Retina (tissue), 1 donor: Measurements from ENCODE around the gene PDE7B.
"Not testable (repeated sequence)": the region's sequence is repeated elsewhere in the genome, so short reads cannot be mapped to it uniquely, and the experiment has no call there.

Experiments used
- DNase-seq: peaks from one replicate; pipeline ENCODE4 v3.0.0-alpha.2; 2016

PDE7B gene

DNA sequence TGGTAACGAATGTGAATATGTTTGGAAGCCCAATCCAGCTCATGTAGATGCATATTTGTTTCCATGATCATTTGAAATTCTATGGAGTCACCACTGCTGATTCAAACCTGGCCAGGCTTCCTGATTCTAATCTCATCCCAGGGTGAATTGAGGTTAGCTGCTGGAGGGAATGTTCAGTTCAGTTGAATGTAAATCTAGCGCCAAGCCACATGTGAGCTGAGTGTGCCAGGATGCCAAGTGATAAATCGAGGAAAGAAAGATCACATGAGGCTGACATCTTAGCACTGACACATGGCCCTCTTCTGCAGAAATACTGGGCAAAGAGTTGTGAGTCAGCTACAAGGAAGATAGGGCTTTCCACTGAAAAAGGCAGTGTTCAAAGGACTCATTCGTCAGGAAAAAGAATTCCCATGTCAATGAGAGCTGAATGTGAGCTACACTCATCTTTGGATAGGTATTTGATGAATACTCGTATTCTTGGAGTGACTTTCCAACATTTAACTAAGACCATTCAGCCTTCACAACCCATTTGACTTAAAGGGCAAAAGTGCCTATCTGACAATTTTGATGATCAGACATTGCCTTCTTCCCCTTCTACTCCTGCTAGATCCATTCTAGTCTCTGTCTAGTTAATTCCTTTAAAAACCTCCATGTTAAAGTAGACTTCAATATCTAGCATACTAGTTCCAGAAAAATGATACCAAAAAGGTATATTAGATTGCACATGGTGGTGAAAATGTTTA, 226.5 kb downstream of the PDE7B start:
- no peak for DNase-seq

DNA sequence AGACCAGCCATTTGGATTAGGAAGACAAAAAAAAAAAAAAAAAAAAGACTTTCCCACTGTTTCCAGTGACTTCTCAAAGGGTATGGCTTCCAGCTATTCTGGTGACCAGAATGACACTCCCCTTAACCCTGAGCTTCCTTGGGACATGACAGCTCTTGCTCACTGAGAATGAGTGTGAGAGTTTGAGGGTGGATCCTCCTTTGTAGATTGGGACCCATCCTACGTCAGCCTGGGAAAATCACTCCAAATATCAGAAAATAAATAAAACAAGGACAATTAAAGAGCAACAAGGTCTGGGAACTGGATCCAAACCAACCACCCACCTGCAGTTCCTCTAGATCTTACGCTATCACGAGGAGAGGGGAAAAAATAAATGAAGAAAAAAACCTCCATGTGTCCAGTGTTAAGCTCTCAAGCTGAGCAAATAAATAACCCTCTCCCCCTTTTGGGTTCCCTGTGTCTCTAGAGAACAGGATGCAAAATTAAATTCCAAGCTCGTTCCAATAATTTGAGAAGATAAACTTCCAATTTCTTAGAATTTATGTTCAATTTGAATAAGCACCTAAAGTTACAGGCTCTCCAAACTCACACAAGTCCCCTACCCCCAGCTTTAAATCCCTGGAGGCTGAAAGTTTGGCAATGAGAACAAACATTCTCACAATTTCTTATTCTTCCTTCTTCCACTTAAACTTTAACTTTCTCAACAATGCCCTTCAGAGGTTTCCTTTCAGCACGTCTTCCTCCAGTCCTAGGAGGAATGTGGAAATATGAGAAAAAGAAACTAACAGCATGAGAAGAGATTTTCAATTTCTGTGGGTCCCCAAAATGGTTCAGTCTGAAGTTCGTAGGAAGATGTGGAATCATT, 228.4 kb downstream of the PDE7B start:
- no peak for DNase-seq

DNA sequence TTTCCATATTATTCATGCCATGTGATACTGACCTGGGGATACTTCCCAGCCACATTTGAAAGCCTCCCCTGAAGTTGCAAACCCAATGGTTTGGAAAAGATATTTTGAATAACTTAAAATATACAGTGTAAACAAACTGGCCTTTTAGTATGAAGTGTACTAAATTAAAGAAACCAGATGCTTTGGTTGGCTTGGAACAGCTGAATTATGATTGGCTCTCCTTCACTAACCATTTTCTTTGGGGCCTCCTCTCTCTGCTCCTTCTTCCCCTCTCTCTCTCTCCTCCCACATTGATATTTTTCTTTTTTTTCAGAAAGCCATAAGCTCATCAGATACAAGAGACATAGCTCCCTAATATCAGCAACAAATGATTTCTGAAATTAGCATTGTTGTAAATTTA, 232.0 kb downstream of the PDE7B start:
- DNase-seq: no peak

DNA sequence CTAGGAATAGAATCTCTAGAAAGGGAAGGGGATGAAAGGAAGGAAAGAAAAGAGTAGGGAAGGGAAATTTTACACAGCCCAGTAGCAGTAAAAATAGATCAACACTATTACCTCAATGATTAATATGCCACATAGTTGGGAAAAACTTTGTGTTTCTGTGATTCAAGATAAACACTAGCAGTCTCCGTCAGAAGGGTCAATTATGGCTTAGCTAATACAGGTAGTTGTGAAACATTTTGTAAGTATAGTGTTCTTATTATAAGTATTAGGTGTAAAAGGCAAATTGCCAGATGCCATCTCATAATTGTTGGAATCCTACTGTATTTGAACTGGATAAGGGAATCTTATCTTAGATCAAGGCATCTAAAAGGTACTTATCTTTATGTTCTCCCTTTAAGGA, 232.9 kb downstream of the PDE7B start:
- DNase-seq: no peak

DNA sequence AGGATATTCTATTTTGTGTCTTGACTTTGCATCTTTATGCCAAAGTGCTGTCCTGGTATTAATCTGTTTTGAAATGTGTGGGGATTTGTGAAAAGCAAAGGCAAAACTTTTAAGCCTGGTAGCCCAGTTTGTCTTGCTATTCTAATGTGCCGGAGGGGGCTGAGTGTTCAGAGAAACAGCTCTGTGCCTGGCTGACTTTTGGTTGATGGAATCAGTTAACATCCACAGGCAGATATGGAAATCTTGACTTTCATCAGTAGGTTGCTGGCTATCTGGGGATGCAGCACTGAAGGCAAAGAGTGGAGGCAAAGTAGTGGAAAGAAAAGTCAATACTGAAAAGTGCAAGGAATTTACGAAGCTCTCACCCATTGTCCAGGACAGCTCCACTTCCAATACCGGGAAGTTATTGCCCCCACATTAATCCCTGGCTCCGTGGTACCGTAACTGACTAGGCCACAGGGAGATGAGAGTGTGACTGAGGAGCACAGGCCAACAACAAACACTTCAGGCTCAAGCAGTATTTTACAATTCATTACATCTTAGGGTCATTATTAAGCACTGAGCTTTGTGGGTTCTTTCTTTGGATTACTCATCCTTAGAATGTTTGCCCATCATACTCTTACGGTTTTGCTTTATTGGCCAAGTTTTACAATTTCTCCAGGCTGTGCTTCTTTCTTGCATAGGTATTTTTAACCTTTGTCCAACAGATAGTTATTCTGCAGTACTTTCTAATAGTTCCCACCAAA, 234.0 kb downstream of the PDE7B start:
- no peak for DNase-seq

DNA sequence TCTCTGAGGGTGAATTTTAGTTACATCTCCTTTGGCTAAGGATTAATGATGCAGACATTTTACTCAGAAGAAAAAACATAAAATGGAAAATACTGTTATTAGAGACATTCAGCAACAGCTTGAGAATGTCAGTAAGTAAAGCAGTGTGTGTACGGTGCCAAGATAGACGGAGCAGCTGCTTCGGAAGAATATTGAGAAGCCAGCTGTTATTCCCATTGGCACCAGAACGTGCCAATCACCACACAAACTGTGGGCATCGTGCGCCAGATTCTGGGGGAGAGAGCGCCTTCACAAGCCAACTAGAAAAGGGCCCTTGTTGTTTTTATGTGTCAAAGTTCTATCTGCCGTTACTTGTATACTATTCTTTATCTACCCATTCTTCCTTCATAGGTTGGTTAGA, 235.2 kb downstream of the PDE7B start:
- no peak for DNase-seq

DNA sequence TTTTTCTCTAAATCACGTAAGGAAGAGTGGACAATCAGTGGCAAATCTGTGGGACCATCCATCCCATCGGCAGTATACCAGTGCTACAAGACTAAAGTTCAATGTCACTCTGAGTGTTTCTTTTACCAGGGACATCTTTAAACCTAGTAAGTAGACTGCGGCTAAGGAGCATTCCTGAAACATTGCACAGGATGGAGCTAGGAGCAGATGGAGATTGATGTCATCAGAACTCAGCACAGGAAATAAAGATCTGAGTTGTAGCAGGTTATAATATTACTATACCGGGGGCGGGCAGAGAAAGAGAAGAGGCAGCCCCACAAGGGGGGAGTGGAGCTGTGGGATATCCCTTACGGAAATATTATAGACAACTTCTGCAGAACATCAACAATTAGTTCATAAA, 236.5 kb downstream of the PDE7B start:
- no peak for DNase-seq

DNA sequence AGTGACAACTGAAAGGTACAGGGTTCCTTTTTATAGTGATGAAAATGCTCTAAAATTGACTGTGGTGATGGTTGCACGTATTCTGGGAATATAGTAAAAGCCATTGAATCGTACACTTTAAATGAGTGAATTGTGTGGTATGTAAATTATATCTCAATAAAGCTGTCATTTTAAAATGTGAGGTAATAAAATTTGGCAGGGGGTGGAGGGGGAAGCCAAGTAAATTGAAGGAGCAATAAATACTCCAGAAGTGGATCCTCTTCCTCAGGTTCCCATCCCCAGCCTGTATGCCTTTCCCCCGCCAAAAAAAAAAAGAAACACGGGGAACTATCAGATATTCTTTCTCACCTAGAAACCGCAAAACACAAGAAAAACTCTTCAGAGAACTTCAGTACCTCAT, 237.2 kb downstream of the PDE7B start:
- no peak for DNase-seq

DNA sequence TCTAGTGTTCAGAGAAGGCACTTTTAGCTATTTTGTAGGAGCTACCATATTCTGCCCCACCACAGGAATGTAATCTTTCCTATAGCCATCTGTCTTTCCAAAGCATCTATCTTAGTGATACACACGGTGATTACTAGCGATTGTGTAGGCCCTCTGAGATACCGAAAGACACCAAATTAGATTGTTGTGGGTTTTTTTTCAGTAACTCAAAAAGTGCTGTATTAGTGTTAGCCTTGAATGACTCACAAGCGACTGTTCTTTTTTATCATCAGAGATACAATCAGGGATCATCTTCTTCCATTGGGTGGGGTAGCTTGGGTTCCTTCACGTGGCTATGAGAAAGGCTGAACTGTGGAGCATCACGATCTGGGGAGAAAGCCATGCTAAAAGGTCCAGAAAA, 238.4 kb downstream of the PDE7B start:
- DNase-seq: no peak

DNA sequence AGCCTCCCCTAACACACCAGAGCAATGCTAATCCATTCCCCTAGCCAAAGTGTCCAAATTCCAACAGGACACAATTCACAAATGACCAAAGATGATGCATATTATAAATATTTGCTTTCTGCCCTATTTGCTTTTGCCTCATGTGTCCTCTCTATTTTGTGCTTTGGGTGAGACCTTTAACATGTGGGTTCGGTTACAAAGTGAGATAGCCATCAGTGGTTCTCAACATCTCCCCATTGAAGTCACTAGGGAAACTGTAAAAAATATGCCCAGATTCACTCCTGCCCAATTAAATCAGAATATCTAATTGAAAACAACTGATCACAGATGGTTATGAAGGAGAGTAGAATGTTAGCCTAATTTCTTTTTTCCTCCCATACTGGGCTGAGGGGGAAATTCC, 239.4 kb downstream of the PDE7B start:
- DNase-seq: no peak

DNA sequence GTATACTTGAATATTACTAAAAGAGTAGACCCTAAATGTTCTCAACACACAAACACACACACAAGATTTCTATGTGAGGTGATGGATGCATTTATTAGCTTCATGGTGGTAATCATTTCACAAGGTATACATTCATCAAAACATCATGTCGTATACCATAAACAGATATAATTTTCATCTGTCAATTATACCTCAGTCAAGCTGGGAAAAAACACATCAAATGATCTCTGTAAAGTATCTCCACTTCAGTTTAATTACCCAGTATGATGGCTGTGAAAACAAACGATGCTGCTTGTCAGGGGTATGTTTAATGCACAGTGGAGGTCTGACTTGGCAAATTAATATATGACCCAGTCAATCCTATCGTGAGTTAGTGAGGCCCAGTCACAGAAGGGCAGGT, 241.4 kb downstream of the PDE7B start:
- no peak for DNase-seq

DNA sequence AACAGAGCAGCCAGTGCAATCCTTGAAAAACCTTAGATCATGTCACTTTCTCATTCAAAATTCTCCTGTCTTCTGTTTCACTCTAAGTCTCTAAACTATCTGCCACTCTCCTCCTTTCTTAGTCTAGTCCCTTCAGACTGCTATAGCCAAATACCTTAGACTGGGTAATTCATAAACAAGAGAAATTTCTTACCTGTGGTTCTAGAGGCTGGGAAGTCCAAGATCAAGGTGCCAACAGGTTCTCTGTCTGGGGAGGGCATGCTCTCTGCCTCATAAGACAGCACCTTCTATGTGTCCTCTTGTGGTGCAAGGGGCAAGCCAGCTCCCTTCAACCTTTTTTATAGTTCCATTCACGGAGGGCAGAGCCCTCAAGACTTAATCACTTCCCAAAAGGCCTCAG, 242.3 kb downstream of the PDE7B start:
- DNase-seq: no peak

DNA sequence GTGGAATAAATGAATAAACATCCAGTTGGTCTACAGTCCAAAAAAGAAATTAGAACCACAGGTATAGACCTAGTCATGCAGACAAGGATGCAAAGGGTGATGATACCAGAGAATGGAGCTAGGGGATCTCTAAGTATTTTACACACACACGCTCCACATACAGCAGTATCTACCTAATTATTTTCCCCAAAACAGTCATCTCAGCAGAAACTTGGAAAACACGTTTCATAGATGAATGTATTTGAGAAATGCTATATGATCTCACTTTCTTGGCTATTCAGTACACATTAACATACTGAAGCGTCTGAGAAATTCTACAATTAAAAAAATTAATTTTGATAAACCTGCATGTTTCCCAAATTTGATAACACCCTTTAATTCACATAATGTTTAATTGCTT, 243.3 kb downstream of the PDE7B start:
- DNase-seq: no peak

DNA sequence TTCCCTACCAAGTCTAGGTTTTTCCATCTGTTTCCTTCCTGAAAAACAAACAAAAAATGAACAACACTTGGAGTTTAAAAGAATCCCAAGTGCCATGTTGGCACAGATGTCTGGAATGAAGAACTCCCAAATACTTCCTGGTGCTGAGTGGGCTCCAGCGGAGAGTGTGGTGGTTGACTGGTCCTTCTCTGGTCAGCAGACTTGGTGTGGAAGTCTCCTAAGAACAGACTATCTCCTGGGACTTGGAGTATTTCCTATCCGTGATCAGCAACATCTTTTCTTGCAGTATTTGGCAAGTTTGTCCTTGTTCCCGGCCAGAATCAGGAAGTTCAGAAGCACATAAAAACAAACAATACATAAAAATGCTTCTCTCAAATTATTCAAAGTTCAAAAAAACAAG, 244.5 kb downstream of the PDE7B start:
- no peak for DNase-seq

DNA sequence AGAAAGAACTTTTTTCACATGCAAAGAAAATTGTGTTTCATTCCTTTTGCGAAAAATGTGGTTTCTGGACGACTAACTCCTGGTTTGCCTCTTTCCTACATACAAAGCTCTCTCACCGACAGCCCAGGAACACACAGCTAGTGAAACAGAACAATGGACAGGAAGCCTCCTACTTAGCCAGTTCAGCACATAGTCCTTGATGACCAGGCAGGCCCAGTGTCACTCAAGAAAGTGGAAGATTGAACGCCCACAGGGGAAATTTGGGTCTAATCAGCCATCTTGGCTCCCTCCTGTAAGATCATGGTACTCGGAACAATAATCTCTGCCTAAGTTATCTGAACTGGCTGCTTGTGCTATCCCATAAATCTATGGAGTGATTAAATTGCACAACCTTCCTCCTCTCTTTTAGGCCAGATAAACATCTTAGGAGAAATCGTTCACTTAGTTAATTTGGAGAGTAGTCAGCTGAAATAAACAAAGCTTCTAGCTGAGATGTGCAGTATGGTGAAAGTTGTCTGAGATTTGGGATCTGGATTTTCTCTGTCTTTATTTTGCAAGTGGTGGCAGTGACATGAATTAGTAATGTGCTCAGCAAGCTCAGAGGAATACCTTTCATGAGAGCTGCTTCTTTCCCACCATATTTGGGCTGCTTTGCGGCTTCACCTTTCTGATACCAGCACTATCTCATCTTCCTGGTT, 251.6 kb downstream of the PDE7B start:
- no peak for DNase-seq

DNA sequence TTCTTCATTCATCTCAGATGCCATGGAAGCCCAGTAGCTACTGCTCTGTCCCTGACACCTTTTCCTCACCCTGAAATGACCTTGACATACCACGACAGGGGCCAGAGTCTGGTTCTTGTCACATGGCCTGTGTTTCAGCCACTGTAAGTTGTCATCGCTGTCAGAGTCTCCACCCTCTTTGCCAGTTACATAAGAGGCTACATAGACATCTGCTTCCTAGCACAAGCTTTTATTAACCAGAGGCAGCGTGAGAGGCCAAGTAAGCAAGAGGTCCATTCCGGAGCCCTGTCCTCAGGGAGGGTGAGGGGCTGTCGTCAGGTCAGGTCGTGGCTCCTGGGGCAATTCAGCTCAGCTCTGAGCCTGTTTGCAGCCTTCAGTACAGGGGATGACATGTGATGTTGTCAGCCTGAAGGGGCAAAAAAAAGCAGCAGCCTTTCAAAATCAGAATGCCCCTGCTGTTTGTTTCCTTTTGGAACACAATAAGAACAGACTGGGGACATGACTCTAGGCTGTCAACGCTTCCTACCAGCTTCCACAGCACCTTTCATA, 252.3 kb downstream of the PDE7B start:
- peak; percentile 56 for DNase-seq

DNA sequence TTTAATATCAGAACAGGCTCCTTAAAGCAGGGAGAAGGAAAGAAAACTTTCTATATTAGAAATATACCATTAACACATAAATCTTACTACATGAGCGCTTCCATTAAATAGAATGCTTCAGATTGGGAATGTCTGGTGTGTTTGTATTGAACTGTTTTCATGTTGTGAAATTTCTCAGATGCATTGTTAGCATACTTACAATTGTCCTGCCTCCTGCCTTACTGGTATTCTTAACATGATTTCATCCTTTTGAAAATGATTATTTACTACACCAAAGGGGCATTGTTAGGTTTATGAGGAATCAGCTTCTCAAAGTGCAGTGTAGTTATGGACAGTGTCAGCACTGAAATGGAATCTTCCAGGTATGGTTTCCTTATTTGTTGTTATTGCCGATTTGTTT, 253.1 kb downstream of the PDE7B start:
- no peak for DNase-seq

DNA sequence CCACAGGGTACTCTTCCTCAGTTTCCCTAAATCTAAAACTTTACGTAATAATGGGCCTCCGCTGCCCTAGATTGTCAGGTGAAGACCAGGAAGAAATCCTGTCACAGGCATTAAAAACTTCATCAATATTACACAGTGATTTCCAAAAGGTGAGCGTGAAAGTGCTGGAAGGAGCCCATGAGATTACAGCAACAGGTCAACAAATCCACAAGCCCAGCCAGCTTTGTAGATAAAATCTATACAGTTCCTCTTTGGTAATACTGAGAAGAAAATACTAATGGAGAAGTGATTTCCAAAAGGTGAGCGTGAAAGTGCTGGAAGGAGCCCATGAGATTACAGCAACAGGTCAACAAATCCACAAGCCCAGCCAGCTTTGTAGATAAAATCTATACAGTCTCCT, 254.3 kb downstream of the PDE7B start:
- not testable (repeated sequence) for DNase-seq

DNA sequence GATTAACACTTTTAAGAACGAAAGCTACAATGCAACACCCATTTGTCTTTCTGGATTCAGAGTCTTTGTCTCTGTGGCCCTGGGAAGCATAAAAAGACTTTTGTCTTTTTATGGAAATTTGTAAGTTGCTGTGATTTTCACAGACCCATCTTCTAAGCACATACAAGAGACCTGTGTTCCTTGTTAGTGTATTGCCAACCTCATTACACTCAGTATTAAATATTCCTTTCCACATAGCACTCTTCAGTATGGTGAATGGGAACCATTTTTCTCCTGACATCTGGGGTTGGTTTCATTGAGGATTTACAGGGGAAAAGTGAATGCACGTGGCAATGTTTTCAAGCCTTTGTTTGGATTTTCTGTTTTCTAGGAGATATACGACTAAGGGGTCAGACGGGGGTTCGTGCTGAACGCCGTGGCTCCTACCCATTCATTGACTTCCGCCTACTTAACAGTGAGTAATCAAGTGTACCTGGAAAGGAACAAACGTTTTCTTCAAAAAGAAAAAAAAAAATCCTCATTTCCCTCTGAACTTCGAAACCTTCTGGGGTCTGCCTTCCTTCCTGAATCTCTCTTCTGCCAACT, 257.0 kb downstream of the PDE7B start:
- no peak for DNase-seq

DNA sequence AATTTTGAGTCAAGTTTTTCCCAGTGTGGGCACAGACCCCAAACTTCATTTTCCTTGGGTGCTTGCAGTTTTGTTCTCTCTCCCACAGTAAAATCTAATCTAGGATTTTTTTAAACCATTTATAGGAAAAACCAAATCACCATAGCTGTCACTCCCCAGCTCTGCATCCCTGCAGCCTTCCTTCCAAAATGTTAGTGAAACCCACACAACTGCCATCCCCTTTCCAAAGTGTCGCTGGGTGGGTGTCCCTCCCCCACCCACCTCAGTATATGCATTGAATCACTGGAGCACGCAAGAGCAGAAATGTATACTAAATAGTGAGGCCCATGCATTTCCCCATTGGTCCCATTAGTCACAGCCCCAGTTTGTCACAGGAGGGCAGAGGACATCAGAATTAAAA, 260.3 kb downstream of the PDE7B start:
- DNase-seq: no peak

DNA sequence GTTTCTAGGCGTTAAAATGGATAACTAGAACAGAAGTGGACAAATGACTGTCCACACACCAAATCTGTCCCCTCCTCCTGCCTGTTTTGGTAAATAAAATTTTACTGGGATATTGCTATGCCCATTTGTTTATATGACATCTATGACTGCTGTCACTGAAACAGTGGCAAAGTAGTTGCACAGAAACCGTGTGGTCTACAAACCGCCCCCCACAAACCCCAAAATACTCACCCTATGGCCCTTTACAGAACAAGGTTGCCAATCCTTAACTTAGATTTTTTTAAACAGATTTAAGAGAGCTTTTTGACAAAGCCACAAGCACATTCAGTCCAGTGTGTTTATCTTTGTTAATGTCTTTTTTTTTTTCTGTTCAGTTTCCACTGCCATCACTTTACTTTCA, 260.8 kb downstream of the PDE7B start:
- no peak for DNase-seq

DNA sequence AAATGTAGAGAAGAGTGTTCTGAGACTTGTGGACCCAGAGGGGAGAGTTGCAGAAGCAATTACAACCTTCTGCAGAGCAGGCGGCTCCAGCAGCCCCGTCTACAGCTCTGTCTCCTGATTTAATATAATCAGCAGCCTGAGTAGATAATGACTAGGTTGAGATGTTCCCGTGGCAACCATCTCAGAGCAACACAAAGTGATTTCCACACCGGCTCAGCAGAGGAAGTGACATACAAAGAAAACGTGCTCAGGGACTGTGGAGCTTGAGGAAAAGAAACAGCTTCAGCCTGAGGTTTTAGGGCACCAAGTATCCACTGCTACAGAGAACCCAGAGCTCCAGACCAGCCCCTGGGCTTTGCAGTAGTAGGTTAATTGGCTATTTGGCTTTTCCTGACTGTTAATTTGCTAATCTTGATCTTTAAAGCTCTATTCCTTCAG, 262.3 kb downstream of the PDE7B start:
- DNase-seq: peak; percentile 81
